Hepatocyte (in vitro differentiated cells): ENCODE data around the gene NUDC.

Experiments
- EZH2 ChIP-seq: fragments of 200-600 bp; sonication (generic); IDR thresholded peaks from 2 replicates; pipeline ENCODE4 v1.6.1; 2016; ENCODE audit warnings: antibody characterized with exemption, mild to moderate bottlenecking, borderline replicate concordance
- EZH2phosphoT487 ChIP-seq: fragments of 200-600 bp; sonication (generic); IDR thresholded peaks from one replicate; pipeline ENCODE4 v1.6.1; 2018; ENCODE audit warnings: antibody characterized with exemption, mild to moderate bottlenecking, low read depth, moderate library complexity; ENCODE audit not compliant: unreplicated experiment, severe bottlenecking
- TF ChIP-seq, protein P1 (sequence below): fragments of 200-600 bp; sonication (generic); IDR thresholded peaks from 2 replicates; pipeline ENCODE4 v1.5.1; 2016; ENCODE audit warnings: antibody characterized with exemption, mild to moderate bottlenecking; ENCODE audit not compliant: poor library complexity

DNA sequence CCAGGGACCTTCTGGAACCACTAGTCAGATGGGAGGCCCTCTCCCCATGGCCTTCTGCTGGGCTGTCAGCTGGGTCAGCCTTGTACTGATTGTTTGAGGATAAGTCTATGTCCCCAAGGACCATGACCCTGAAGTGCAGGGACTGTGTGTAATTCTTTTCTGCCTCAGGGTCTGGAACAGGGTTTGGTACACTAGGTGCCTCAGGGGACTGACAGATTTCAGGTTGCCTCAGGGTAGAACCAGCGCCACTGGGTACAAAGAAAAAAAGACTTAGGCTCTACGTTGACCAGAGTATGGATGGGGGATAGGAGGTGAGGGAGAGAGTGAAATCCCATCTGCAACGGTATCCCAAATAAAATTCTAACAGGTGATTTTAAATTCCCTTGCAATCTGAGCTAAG is 35.8 kb downstream of the NUDC start:
- TF ChIP-seq EZH2 (no peak), EZH2phosphoT487 (no peak)
- TF ChIP-seq, protein P1, sequence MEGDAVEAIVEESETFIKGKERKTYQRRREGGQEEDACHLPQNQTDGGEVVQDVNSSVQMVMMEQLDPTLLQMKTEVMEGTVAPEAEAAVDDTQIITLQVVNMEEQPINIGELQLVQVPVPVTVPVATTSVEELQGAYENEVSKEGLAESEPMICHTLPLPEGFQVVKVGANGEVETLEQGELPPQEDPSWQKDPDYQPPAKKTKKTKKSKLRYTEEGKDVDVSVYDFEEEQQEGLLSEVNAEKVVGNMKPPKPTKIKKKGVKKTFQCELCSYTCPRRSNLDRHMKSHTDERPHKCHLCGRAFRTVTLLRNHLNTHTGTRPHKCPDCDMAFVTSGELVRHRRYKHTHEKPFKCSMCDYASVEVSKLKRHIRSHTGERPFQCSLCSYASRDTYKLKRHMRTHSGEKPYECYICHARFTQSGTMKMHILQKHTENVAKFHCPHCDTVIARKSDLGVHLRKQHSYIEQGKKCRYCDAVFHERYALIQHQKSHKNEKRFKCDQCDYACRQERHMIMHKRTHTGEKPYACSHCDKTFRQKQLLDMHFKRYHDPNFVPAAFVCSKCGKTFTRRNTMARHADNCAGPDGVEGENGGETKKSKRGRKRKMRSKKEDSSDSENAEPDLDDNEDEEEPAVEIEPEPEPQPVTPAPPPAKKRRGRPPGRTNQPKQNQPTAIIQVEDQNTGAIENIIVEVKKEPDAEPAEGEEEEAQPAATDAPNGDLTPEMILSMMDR: no peak
